ENCODE measurements around the gene UBE2H. TPM values are rescaled to one million over a fixed set of nuclear protein-coding genes. Genes with fewer than 3 reads are reported as not detected.

Gene UBE2H
- total RNA-seq, 1 experiment from 2014 or later = 115 TPM

DNA sequence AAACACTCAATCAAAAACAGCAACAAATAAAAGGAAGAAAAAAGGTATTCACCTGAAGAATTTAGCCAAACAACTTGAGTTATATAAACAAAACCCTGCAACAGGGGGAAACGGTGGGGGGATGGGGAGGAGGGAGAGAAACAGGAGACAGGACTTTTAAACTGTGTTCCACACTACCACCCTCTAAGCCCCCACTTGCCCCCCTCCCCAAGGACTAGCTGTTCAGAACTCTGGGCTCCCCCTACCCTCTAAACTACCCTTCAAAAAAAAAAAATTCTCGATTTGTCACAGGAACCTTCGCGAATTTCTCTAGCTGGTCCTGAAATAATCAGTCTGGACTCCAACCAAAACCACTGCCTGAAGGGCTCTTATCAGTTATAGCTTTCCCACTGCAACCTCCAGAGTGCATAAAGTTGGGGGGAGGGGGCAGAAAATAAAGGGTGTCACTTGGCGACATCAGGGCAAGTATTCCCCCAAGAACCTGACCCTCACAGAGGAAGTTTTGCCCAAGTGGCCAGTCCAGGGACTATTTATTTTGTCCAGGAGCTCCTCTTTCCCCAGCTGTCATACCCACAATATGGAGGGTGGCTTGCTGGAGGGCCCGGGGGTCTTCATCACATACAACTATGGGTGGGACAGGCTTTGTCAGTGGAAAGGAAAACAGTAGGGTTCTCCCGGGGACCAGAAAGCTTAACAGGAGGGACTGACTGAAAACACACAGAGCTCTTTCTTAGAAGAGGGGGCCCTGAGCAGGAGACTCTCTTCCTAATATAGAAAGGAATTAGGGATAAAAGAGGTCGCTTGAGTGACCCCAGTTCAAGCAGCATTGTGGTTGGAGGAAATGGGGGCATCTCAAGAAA lies 1.3 kb downstream of the UBE2H start:
- Mint-ChIP-seq H3K4me3 (ENCODE audit: low read depth, unreplicated experiment) (no peak overlapping the region), H3K4me1 (ENCODE audit: low read depth, unreplicated experiment) (peaks cover 19% of the 10 kb centered on the region), H3K27ac (ENCODE audit: unreplicated experiment) (no peak overlapping the region), H3K36me3 (ENCODE audit: insufficient read depth, unreplicated experiment) (no peaks in the 10 kb centered on the region), H3K27me3 (ENCODE audit: unreplicated experiment) (no peaks in the 10 kb centered on the region), H3K9me3 (ENCODE audit: low read depth, unreplicated experiment) (no peaks in the 10 kb centered on the region)
- TF ChIP-seq, protein P1, sequence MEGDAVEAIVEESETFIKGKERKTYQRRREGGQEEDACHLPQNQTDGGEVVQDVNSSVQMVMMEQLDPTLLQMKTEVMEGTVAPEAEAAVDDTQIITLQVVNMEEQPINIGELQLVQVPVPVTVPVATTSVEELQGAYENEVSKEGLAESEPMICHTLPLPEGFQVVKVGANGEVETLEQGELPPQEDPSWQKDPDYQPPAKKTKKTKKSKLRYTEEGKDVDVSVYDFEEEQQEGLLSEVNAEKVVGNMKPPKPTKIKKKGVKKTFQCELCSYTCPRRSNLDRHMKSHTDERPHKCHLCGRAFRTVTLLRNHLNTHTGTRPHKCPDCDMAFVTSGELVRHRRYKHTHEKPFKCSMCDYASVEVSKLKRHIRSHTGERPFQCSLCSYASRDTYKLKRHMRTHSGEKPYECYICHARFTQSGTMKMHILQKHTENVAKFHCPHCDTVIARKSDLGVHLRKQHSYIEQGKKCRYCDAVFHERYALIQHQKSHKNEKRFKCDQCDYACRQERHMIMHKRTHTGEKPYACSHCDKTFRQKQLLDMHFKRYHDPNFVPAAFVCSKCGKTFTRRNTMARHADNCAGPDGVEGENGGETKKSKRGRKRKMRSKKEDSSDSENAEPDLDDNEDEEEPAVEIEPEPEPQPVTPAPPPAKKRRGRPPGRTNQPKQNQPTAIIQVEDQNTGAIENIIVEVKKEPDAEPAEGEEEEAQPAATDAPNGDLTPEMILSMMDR (IDR thresholded peaks at IDR 0.05; ENCODE audit: unreplicated experiment) = no peak
- CTCF ChIA-PET = interaction anchor here (0.5 to 2.7 kb wide), 4 partner anchors 15 to 58 kb away, joined by 3 to 17 read pairs (median 5); no protein-coding TSS in a partner anchor
- intact Hi-C loops (cut with micrococcal nuclease; ENCODE audit: unreplicated experiment) = no loop called here
- no peak for DNase-seq
- TSS peak; percentile 26 for BruUV-seq (replicated peaks)

GRCh38 chr7:129950933-129951225 lies 1.9 kb downstream of the UBE2H start:
- Mint-ChIP-seq H3K4me1 (ENCODE audit: low read depth, unreplicated experiment) (peaks cover 17% of the 10 kb centered on the region), H3K27me3 (ENCODE audit: unreplicated experiment) (no peaks in the 10 kb centered on the region), H3K27ac (ENCODE audit: unreplicated experiment) (no peak overlapping the region), H3K36me3 (ENCODE audit: insufficient read depth, unreplicated experiment) (no peaks in the 10 kb centered on the region), H3K4me3 (ENCODE audit: low read depth, unreplicated experiment) (no peak overlapping the region), H3K9me3 (ENCODE audit: low read depth, unreplicated experiment) (no peaks in the 10 kb centered on the region)
- no peak for DNase-seq
- intact Hi-C loops (cut with micrococcal nuclease; ENCODE audit: unreplicated experiment) = no loop called here
- CTCF ChIA-PET = interaction anchor here (1.1 to 3.3 kb wide), 3 partner anchors 43 to 59 kb away, joined by 3 to 31 read pairs (median 17); no protein-coding TSS in a partner anchor
- no TSS peak for BruUV-seq (replicated peaks)
- TF ChIP-seq, protein P1 (IDR thresholded peaks at IDR 0.05; ENCODE audit: unreplicated experiment) = no peak

DNA sequence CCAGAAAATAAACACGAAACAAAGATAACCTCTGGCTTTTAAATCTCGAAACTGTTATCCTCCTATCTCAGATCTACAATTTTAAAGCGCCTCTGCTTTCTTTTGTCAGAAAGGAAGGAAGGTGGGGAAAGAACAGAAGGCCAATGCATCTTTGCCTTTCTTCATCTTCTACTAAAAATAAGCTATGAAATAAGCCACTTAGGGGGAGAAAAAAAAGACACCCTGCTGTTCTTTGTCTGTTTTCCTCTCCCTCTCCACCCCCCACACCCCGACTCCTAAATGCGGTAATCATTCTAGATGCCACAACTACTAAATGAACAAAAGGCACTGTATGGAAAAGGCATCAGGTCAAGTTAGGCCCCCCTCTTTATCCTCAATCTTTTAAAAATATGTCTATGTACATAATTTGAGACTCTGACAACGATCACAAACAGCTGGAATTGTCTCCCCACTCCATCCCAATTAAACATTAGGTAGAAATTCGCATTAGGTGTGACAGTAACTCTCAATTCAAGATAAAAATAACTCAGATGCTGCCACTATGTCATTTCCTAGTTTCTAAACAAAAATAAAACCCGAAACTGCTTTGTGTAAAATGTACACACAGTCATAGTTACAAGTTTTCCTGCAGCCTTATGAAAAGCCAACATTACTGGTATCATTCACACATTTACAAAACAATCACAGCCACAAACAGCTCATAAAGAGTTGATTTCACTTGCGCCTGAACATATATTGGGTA lies 2.4 kb downstream of the UBE2H start:
- no TSS peak for BruUV-seq (replicated peaks)
- Mint-ChIP-seq H3K4me3 (ENCODE audit: low read depth, unreplicated experiment) (no peak overlapping the region), H3K27ac (ENCODE audit: unreplicated experiment) (no peak overlapping the region), H3K27me3 (ENCODE audit: unreplicated experiment) (no peaks in the 10 kb centered on the region), H3K36me3 (ENCODE audit: insufficient read depth, unreplicated experiment) (no peaks in the 10 kb centered on the region), H3K9me3 (ENCODE audit: low read depth, unreplicated experiment) (no peaks in the 10 kb centered on the region), H3K4me1 (ENCODE audit: low read depth, unreplicated experiment) (peaks cover 11% of the 10 kb centered on the region)
- TF ChIP-seq, protein P1 (IDR thresholded peaks at IDR 0.05; ENCODE audit: unreplicated experiment) = no peak
- DNase-seq = no peak
- CTCF ChIA-PET = interaction anchor here (3.3 kb wide), 1 partner anchor 60 kb away, joined by 31 read pairs; no protein-coding TSS in a partner anchor
- intact Hi-C loops (cut with micrococcal nuclease; ENCODE audit: unreplicated experiment) = no loop called here

DNA sequence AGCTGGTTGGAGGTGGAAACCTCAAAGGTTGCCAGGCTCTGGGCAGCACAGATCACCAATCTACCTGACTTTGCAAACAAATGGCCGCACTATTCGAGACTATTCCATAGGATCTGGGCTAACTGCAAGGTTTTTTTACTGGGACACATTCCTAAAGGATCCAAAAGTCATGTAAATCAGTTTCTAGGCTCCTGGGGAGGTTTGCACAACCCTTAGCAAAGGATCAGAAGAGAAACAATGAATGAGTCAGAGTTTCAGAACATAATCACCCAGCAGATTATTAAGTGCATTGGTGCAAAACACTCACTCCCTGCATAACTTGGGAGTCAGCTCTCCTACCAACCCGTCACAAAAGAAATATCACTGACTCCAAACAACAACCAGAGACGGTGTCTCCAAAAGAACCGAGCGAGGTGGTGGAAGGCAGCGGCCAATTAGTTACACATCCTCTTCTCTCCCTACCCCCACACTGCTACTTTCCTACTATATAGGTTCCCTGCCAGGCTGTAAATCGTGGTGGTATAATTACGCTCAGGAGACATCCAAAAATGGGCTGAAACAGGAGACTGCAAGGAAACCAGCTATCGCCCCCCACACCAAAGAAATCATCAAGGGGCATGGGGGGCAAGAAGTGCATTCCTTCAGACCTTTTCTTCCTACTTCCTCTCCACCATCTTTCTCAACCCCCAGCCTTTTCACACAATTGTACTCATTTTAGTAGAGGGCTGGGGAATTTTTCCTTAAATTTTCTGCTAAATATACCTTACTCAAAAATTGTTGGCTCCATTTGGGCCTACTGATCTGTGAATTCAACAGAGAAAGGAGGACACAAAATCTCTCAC lies 3.2 kb downstream of the UBE2H start:
- CTCF ChIA-PET = interaction anchor here (0.7 to 3.3 kb wide), 10 partner anchors 9 to 63 kb away, joined by 3 to 31 read pairs (median 4); no protein-coding TSS in a partner anchor
- Mint-ChIP-seq H3K4me3 (ENCODE audit: low read depth, unreplicated experiment) (no peak overlapping the region), H3K4me1 (ENCODE audit: low read depth, unreplicated experiment) (peaks cover 8% of the 10 kb centered on the region), H3K9me3 (ENCODE audit: low read depth, unreplicated experiment) (no peaks in the 10 kb centered on the region), H3K36me3 (ENCODE audit: insufficient read depth, unreplicated experiment) (peaks cover 5% of the 10 kb centered on the region), H3K27ac (ENCODE audit: unreplicated experiment) (no peak overlapping the region), H3K27me3 (ENCODE audit: unreplicated experiment) (no peaks in the 10 kb centered on the region)
- peak; percentile 32 for DNase-seq
- intact Hi-C loops (cut with micrococcal nuclease; ENCODE audit: unreplicated experiment) = loop anchor here (2.0 to 5.0 kb wide), 3 partner anchors 43 to 122 kb away; no protein-coding TSS in a partner anchor
- TF ChIP-seq, protein P1 (IDR thresholded peaks at IDR 0.05; ENCODE audit: unreplicated experiment) = no peak
- BruUV-seq (replicated peaks) = TSS peak; percentile 96
